Endothelial cell of umbilical vein (primary cell): ENCODE results near the gene OR10X1.

ENCODE experiments used
- CTCF ChIP-seq, 2 donors: IDR thresholded peaks; 1 replicate in 1 of 2; 2 replicates in 1 of 2; pipeline ENCODE4 v1.5.1; 2011; ENCODE audit warnings: low read length in 2 of 2, mild to moderate bottlenecking in 2 of 2, moderate library complexity in 2 of 2, control low read depth in 1 of 2, inconsistent platforms in 1 of 2, low read depth in 1 of 2; ENCODE audit not compliant: insufficient read depth in 1 of 2; ENCODE audit errors: extremely low read depth in 1 of 2
- JUN ChIP-seq: IDR thresholded peaks from 2 replicates; pipeline ENCODE4 v1.6.1; 2011; ENCODE audit warnings: borderline replicate concordance, low read depth; ENCODE audit not compliant: insufficient read length, insufficient read depth
- POLR2A ChIP-seq: IDR thresholded peaks from 2 replicates; pipeline ENCODE4 v1.6.1; 2012; ENCODE audit warnings: low read depth, mild to moderate bottlenecking, control low read depth, low read length
- POLR2AphosphoS5 ChIP-seq: IDR thresholded peaks from 2 replicates; pipeline ENCODE4 v1.6.1; 2012; ENCODE audit warnings: low read depth, mild to moderate bottlenecking, control low read depth, low read length, moderate library complexity; ENCODE audit not compliant: insufficient read depth

- TF ChIP-seq CTCF (IDR thresholded peaks at IDR 0.05; ENCODE audit: extremely low read depth in 1 of 2, insufficient read depth in 1 of 2, low read depth in 1 of 2, low read length in 2 of 2) (no peak), POLR2AphosphoS5 (no peak), JUN (no peak), POLR2A (no peak)
These were observed 27.4 kb downstream of the OR10X1 start for GRCh38 chr1:158552296-158552695.
